GM12878 (cell line): ENCODE data around the gene EBP. TPM values are rescaled to one million over a fixed set of nuclear protein-coding genes. Genes with fewer than 3 reads are reported as not detected.

Source experiments
- ATAC-seq: fragments of 200-7000 bp; cut with Tn5 transposase; 3 replicates; pipeline ENCODE4 v1.9.1; 2020; ENCODE audit warnings: mild to moderate bottlenecking, moderate library complexity
- BruUV-seq: library from RNA; stranded (reverse); fragments of 400-500 nt; replicated peaks from 2 replicates; lab custom pipeline; 2021; lab: Mats Ljungman, UMichigan
- CTCF ChIA-PET: fragments of 300-600 bp; sonication (Branson Sonifier 250); formaldehyde crosslinking; extraction: SDS; loops from one replicate; lab custom pipeline; 2021; ENCODE audit warnings: inconsistent platforms; lab: Yijun Ruan, JAX
- POLR2A ChIA-PET: fragments of 350-600 bp; formaldehyde crosslinking; extraction: SDS; loops from one replicate; lab custom pipeline; 2021; ENCODE audit warnings: inconsistent platforms; lab: Charles Lee
- RAD21 ChIA-PET: fragments of 300-600 bp; sonication (Branson Sonifier 250); formaldehyde crosslinking; loops from one replicate; lab custom pipeline; 2023; ENCODE audit warnings: antibody characterized with exemption; ENCODE audit not compliant: unreplicated experiment; lab: Charles Lee
- SMC1A ChIA-PET: fragments of 300-600 bp; sonication (Branson Sonifier 250); formaldehyde crosslinking; loops from one replicate; lab custom pipeline; 2023; ENCODE audit not compliant: unreplicated experiment, uncharacterized antibody; lab: Charles Lee
- DNase-seq: peaks from one replicate; pipeline ENCODE4 v3.0.0-alpha.2; 2011; ENCODE audit warnings: low read depth, low spot score
- FAIRE-seq: peaks from 3 replicates; lab custom pipeline; 2011; peaks lifted over from hg19 to GRCh38; lab: Jason Lieb, UNC
- H2AFZ ChIP-seq: 2 replicates; pipeline ENCODE4 v1.6.0; 2011; ENCODE audit warnings: low read depth, low read length, control low read depth; ENCODE audit not compliant: control insufficient read depth
- H3K27ac ChIP-seq: 2 replicates; pipeline ENCODE4 v1.5.1; 2011; ENCODE audit warnings: control low read depth; ENCODE audit not compliant: control insufficient read depth, insufficient read depth
- H3K27me3 ChIP-seq, 2 experiments: replicated peaks in 1 of 2; 2 replicates each; pipeline versions ENCODE4 v1.6.0 to v1.6.1; 2011; ENCODE audit warnings: low read length in 1 of 2; ENCODE audit not compliant: control insufficient read depth in 2 of 2, insufficient read depth in 2 of 2
- H3K36me3 ChIP-seq, 2 experiments: 2 replicates each; pipeline ENCODE4 v1.5.1; 2011; ENCODE audit warnings: low read length in 1 of 2; ENCODE audit not compliant: control insufficient read depth in 2 of 2, insufficient read depth in 2 of 2
- H3K4me1 ChIP-seq: 2 replicates; pipeline ENCODE4 v1.6.1; 2011; ENCODE audit warnings: mild to moderate bottlenecking, low read length, moderate library complexity, mixed read lengths; ENCODE audit not compliant: control insufficient read depth, insufficient read depth
- H3K4me2 ChIP-seq: 2 replicates; pipeline ENCODE4 v1.6.0; 2011; ENCODE audit warnings: control low read depth; ENCODE audit not compliant: control insufficient read depth, insufficient read depth
- H3K4me3 ChIP-seq: fragments of 200-600 bp; sonication (generic); 2 replicates; pipeline ENCODE4 v1.5.1; 2016
- H3K79me2 ChIP-seq: 2 replicates; pipeline ENCODE4 v1.6.0; 2011; ENCODE audit warnings: low read length; ENCODE audit not compliant: control insufficient read depth, insufficient read depth
- H3K9ac ChIP-seq: 2 replicates; pipeline ENCODE4 v1.8.0; 2011; ENCODE audit warnings: low read length, control low read depth, mixed read lengths; ENCODE audit not compliant: control insufficient read depth, insufficient read depth
- H3K9me3 ChIP-seq: replicated peaks from 3 replicates; pipeline ENCODE4 v1.5.1; 2011; ENCODE audit warnings: mild to moderate bottlenecking, low read length; ENCODE audit not compliant: control insufficient read depth, insufficient read depth
- H4K20me1 ChIP-seq: 2 replicates; pipeline ENCODE4 v1.6.0; 2011; ENCODE audit not compliant: control insufficient read depth, insufficient read depth
- EED ChIP-seq: sonication (generic); IDR thresholded peaks from 2 replicates; pipeline ENCODE4 v1.6.1; 2016; ENCODE audit warnings: antibody characterized with exemption, low read depth
- EGR1 ChIP-seq, 2 experiments: IDR thresholded peaks; 1 replicate in 1 of 2; 2 replicates in 1 of 2; pipeline ENCODE4 v1.6.1; 2011 to 2012; ENCODE audit warnings: low read depth in 2 of 2, low read length in 2 of 2, borderline replicate concordance in 1 of 2, mild to moderate bottlenecking in 1 of 2, moderate library complexity in 1 of 2
- FOXK2 ChIP-seq: fragments of 450-650 bp; IDR thresholded peaks from 2 replicates; pipeline ENCODE4 v1.6.1; 2017; ENCODE audit warnings: mild to moderate bottlenecking, moderate library complexity
- KAT2A ChIP-seq: conservative IDR thresholded peaks from 2 replicates; pipeline ENCODE4 v1.6.1; 2011; ENCODE audit warnings: low read depth, low read length; ENCODE audit not compliant: control insufficient read depth
- KLF5 ChIP-seq: fragments of 450-650 bp; IDR thresholded peaks from 2 replicates; pipeline ENCODE4 v1.6.1; 2014; ENCODE audit warnings: mild to moderate bottlenecking; ENCODE audit not compliant: partially characterized antibody
- LARP7 ChIP-seq: fragments of 450-650 bp; IDR thresholded peaks from 2 replicates; pipeline ENCODE4 v1.6.1; 2017; ENCODE audit warnings: mild to moderate bottlenecking
- MEF2A ChIP-seq: IDR thresholded peaks from 2 replicates; pipeline ENCODE4 v1.6.1; 2011; ENCODE audit warnings: low read depth, mild to moderate bottlenecking, low read length, moderate library complexity; ENCODE audit not compliant: insufficient read depth
- NRF1 ChIP-seq: conservative IDR thresholded peaks from 2 replicates; pipeline ENCODE4 v1.6.1; 2011; ENCODE audit warnings: mild to moderate bottlenecking, low read depth, low read length, improper control_type of control experiment
- RAD51 ChIP-seq: fragments of 450-650 bp; IDR thresholded peaks from 2 replicates; pipeline ENCODE4 v1.6.1; 2016; ENCODE audit warnings: moderate library complexity, mild to moderate bottlenecking, inconsistent platforms
- RELA ChIP-seq: fragments of 450-650 bp; IDR thresholded peaks from 2 replicates; pipeline ENCODE4 v1.8.0; 2014; ENCODE audit warnings: borderline replicate concordance; ENCODE audit not compliant: partially characterized antibody
- SIX5 ChIP-seq: IDR thresholded peaks from 2 replicates; pipeline ENCODE4 v1.6.1; 2011; ENCODE audit warnings: mild to moderate bottlenecking, low read depth, low read length, moderate library complexity; ENCODE audit not compliant: severe bottlenecking
- TAF1 ChIP-seq: IDR thresholded peaks from 2 replicates; pipeline ENCODE4 v1.6.1; 2011; ENCODE audit warnings: mild to moderate bottlenecking, low read depth, low read length, borderline replicate concordance
- WGBS: methylation state at CpG from one replicate; pipeline ENCODE4 v1.1.6; 2016; ENCODE audit warnings: low lambda C conversion rate; ENCODE audit not compliant: insufficient replicate concordance, insufficient coverage; ENCODE audit errors: missing lambda C conversion rate; 5-methylcytosine and 5-hydroxymethylcytosine counted together
- in situ Hi-C: fragments of 300-500 bp; cut with MboI; formaldehyde crosslinking; loops from 9 replicates; pipeline ENCODE4 v1.14.3; 2018; ENCODE audit warnings: mixed read lengths
- intact Hi-C: fragments of 100-400 bp; cut with micrococcal nuclease; formaldehyde crosslinking; loops from one replicate; pipeline ENCODE4 v1.14.2; 2022; ENCODE audit not compliant: unreplicated experiment
- polyA plus RNA-seq, 11 experiments: library from polyadenylated mRNA; depleted of rRNA in 4 of 11; unstranded in 6 of 11; stranded (reverse) in 5 of 11; fragments of >200 nt; fragmentation: Nextera tagmentation in 4 of 11; fragmentation: Illumina TruSeq in 1 of 11; extraction: Ambion mirVana in 4 of 11; extraction: Trizol in 1 of 11; gene quantifications; 1 replicate in 1 of 11; 2 replicates in 10 of 11; pipeline versions ENCODE4 v1.2.1 to v1.2.3, GENCODE V29; 2011 to 2016; ENCODE audit warnings: inconsistent platforms in 2 of 11, missing spikeins in 2 of 11, low read depth in 1 of 11
- total RNA-seq, 4 experiments: library from RNA; depleted of rRNA in 3 of 4; stranded (reverse); fragments of >200 nt in 3 of 4; fragmentation: Illumina TruSeq in 1 of 4; extraction: Trizol in 1 of 4; gene quantifications; 2 replicates each; pipeline versions ENCODE4 v1.2.1 to v1.2.3, GENCODE V29; 2013 to 2021
- TF ChIP-seq, protein P1 (sequence below): fragments of 450-650 bp; IDR thresholded peaks from 2 replicates; pipeline ENCODE4 v1.6.1; 2017; ENCODE audit warnings: mild to moderate bottlenecking, moderate library complexity
- TF ChIP-seq, protein P2 (sequence below): fragments of 450-650 bp; formaldehyde crosslinking; IDR thresholded peaks from 2 replicates; pipeline ENCODE4 v1.4.0; 2022; ENCODE audit warnings: mild to moderate bottlenecking, moderate library complexity

The EBP gene
- total and polyA plus RNA-seq, 10 of the 15 experiments (the other 5 are each of a cell fraction or from before 2014, with no cell fraction given): 125 to 628 (median 180) TPM

DNA sequence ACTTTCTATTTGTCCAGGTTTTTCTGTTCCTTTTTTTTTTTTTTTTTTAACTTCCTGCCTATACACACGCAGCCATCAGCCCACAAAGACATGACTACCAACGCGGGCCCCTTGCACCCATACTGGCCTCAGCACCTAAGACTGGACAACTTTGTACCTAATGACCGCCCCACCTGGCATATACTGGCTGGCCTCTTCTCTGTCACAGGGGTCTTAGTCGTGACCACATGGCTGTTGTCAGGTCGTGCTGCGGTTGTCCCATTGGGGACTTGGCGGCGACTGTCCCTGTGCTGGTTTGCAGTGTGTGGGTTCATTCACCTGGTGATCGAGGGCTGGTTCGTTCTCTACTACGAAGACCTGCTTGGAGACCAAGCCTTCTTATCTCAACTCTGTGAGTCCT, 2.1 kb downstream of the EBP start:
- ATAC-seq: no peak
- intact Hi-C loops: no loop called here
- no peak for DNase-seq
- ChIA-PET RAD21 (no interaction called here), SMC1A (no interaction called here), POLR2A (no interaction called here), CTCF (no interaction called here)
- Histone ChIP-seq H2AFZ (no peak overlapping the region), H3K4me1 (peaks cover 7% of the 10 kb centered on the region; the same call in 1 of the 2 replicates), H3K4me2 (no peak overlapping the region), H3K36me3 (peaks cover 0 to 4% of the 10 kb centered on the region in 2 experiments), H4K20me1 (no peaks in the 10 kb centered on the region), H3K9ac (no peak overlapping the region), H3K79me2 (peaks cover 19% of the 10 kb centered on the region), H3K27me3 (no peaks in the 10 kb centered on the region), H3K9me3 (no peaks in the 10 kb centered on the region; the same call in 2 of the 3 replicates), H3K4me3 (no peak overlapping the region), H3K27ac (no peak overlapping the region)
- 77% methylated on average over 11 of the region's 12 CpGs for WGBS
- BruUV-seq: TSS peak; percentile 55
- no peak for TF ChIP-seq LARP7
- no peak for TF ChIP-seq FOXK2
- no peak for TF ChIP-seq KAT2A
- no peak for TF ChIP-seq MEF2A
- TF ChIP-seq SIX5: no peak
- TF ChIP-seq NRF1: no peak
- no peak for TF ChIP-seq RELA
- TF ChIP-seq TAF1: no peak
- TF ChIP-seq, protein P1, sequence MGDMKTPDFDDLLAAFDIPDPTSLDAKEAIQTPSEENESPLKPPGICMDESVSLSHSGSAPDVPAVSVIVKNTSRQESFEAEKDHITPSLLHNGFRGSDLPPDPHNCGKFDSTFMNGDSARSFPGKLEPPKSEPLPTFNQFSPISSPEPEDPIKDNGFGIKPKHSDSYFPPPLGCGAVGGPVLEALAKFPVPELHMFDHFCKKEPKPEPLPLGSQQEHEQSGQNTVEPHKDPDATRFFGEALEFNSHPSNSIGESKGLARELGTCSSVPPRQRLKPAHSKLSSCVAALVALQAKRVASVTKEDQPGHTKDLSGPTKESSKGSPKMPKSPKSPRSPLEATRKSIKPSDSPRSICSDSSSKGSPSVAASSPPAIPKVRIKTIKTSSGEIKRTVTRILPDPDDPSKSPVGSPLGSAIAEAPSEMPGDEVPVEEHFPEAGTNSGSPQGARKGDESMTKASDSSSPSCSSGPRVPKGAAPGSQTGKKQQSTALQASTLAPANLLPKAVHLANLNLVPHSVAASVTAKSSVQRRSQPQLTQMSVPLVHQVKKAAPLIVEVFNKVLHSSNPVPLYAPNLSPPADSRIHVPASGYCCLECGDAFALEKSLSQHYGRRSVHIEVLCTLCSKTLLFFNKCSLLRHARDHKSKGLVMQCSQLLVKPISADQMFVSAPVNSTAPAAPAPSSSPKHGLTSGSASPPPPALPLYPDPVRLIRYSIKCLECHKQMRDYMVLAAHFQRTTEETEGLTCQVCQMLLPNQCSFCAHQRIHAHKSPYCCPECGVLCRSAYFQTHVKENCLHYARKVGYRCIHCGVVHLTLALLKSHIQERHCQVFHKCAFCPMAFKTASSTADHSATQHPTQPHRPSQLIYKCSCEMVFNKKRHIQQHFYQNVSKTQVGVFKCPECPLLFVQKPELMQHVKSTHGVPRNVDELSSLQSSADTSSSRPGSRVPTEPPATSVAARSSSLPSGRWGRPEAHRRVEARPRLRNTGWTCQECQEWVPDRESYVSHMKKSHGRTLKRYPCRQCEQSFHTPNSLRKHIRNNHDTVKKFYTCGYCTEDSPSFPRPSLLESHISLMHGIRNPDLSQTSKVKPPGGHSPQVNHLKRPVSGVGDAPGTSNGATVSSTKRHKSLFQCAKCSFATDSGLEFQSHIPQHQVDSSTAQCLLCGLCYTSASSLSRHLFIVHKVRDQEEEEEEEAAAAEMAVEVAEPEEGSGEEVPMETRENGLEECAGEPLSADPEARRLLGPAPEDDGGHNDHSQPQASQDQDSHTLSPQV: no peak
- no peak for TF ChIP-seq EGR1 (IDR thresholded peaks at IDR 0.05; ENCODE audit: borderline replicate concordance in 1 of 2, low read depth in 2 of 2, low read length in 2 of 2)
- TF ChIP-seq RAD51: no peak
- TF ChIP-seq, protein P2, sequence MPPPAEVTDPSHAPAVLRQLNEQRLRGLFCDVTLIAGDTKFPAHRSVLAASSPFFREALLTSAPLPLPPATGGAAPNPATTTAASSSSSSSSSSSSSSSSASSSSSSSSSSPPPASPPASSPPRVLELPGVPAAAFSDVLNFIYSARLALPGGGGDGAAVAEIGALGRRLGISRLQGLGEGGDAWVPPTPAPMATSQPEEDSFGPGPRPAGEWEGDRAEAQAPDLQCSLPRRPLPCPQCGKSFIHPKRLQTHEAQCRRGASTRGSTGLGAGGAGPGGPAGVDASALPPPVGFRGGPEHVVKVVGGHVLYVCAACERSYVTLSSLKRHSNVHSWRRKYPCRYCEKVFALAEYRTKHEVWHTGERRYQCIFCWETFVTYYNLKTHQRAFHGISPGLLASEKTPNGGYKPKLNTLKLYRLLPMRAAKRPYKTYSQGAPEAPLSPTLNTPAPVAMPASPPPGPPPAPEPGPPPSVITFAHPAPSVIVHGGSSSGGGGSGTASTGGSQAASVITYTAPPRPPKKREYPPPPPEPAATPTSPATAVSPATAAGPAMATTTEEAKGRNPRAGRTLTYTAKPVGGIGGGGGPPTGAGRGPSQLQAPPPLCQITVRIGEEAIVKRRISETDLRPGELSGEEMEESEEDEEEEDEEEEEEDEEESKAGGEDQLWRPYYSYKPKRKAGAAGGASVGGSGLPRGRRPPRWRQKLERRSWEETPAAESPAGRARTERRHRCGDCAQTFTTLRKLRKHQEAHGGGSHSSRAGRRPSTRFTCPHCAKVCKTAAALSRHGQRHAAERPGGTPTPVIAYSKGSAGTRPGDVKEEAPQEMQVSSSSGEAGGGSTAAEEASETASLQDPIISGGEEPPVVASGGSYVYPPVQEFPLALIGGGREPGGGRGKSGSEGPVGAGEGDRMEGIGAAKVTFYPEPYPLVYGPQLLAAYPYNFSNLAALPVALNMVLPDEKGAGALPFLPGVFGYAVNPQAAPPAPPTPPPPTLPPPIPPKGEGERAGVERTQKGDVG: no peak
- no peak for TF ChIP-seq EED
- no peak for TF ChIP-seq KLF5
- no peak for FAIRE-seq
- in situ Hi-C loops: no loop called here
